Coronary artery (tissue), 2 donors: ENCODE data around the gene NEDD4L.

Source experiments
- DNase-seq: peaks from one replicate; pipeline ENCODE4 v3.0.0-alpha.2; 2017; ENCODE audit warnings: low spot score
- H3K27ac ChIP-seq, 2 donors: fragments of 200-600 bp; sonication (generic); one replicate each; pipeline ENCODE4 v1.5.1; 2016 to 2019
- H3K4me3 ChIP-seq: fragments of 200-600 bp; sonication (generic); 2 replicates; pipeline ENCODE4 v1.5.1; 2016; ENCODE audit warnings: mild to moderate bottlenecking, moderate library complexity
- CTCF ChIP-seq: fragments of 200-600 bp; sonication (generic); IDR thresholded peaks from one replicate; pipeline ENCODE4 v1.5.1; 2019; ENCODE audit warnings: antibody characterized with exemption

The NEDD4L gene

GRCh38 chr18:58052960-58053359 lies 8.9 kb downstream of the NEDD4L start:
- Histone ChIP-seq H3K4me3 (no peak overlapping the region), H3K27ac (no peak overlapping the region)
- no peak for TF ChIP-seq CTCF
- DNase-seq: no peak

- Histone ChIP-seq H3K4me3 (no peak overlapping the region), H3K27ac (no peak overlapping the region)
- no peak for TF ChIP-seq CTCF
- no peak for DNase-seq
Measured at GRCh38 chr18:58054041-58054781, 10.2 kb downstream of the NEDD4L start.

- DNase-seq: no peak
- Histone ChIP-seq H3K27ac (no peak overlapping the region), H3K4me3 (no peak overlapping the region)
- no peak for TF ChIP-seq CTCF
Measured at GRCh38 chr18:58055890-58056558, 12.0 kb downstream of the NEDD4L start.

- TF ChIP-seq CTCF: no peak
- H3K27ac ChIP-seq: no peak overlapping the region
- H3K4me3 ChIP-seq: no peak overlapping the region
- DNase-seq: no peak
Measured at GRCh38 chr18:58056852-58057251, 12.8 kb downstream of the NEDD4L start.

GRCh38 chr18:58057291-58057965 lies 13.4 kb downstream of the NEDD4L start:
- no peak for TF ChIP-seq CTCF
- DNase-seq: no peak
- Histone ChIP-seq H3K4me3 (no peak overlapping the region), H3K27ac (no peak overlapping the region)

- H3K27ac ChIP-seq: no peak overlapping the region
- H3K4me3 ChIP-seq: no peak overlapping the region
- DNase-seq: no peak
- no peak for TF ChIP-seq CTCF
Measured at GRCh38 chr18:58058720-58059119, 14.7 kb downstream of the NEDD4L start.
